ENCODE measurements around the gene CDK6.

The CDK6 gene

GRCh38 chr7:92720604-92721350 lies 115.6 kb downstream of the CDK6 start:
- no peak overlapping the region for H3K4me2 ChIP-seq (ENCODE audit: low read length)
- H3K4me3 ChIP-seq (ENCODE audit: low read length) = no peak overlapping the region
- no peak overlapping the region for H3K9ac ChIP-seq (ENCODE audit: low read length)
- H3K9me3 ChIP-seq (ENCODE audit: insufficient read depth, low read length) = no peaks in the 10 kb centered on the region
- H3K27ac ChIP-seq (ENCODE audit: low read length) = no peak overlapping the region
- TF ChIP-seq EZH2phosphoT487 (IDR thresholded peaks at IDR 0.05; ENCODE audit: low read depth) = no peak
- TF ChIP-seq CTCF (IDR thresholded peaks at IDR 0.05; ENCODE audit: low read depth, low read length) = no peak
- H3K36me3 ChIP-seq (replicated peaks; ENCODE audit: low read depth, low read length) = peaks cover 15% of the 10 kb centered on the region
- H3K79me2 ChIP-seq (ENCODE audit: low read length) = peaks cover 10% of the 10 kb centered on the region
- H4K20me1 ChIP-seq (ENCODE audit: insufficient read depth, low read length) = peaks cover 26% of the 10 kb centered on the region
- peaks cover 22% of the 10 kb centered on the region for H3K4me1 ChIP-seq (ENCODE audit: low read length)
- no peak overlapping the region for H2AFZ ChIP-seq (ENCODE audit: low read depth, low read length)
- H3K27me3 ChIP-seq (ENCODE audit: low read depth, low read length) = no peaks in the 10 kb centered on the region

GRCh38 chr7:92717993-92718716 lies 118.2 kb downstream of the CDK6 start:
- H3K27me3 ChIP-seq (ENCODE audit: low read depth, low read length) = no peaks in the 10 kb centered on the region
- peak overlapping the region; percentile 34 for H3K4me2 ChIP-seq (ENCODE audit: low read length)
- peaks cover 22% of the 10 kb centered on the region for H3K4me1 ChIP-seq (ENCODE audit: low read length)
- TF ChIP-seq CTCF (IDR thresholded peaks at IDR 0.05; ENCODE audit: low read depth, low read length) = no peak
- TF ChIP-seq EZH2phosphoT487 (IDR thresholded peaks at IDR 0.05; ENCODE audit: low read depth) = no peak
- no peak overlapping the region for H3K9ac ChIP-seq (ENCODE audit: low read length)
- H4K20me1 ChIP-seq (ENCODE audit: insufficient read depth, low read length) = peaks cover 26% of the 10 kb centered on the region
- no peaks in the 10 kb centered on the region for H3K36me3 ChIP-seq (replicated peaks; ENCODE audit: low read depth, low read length)
- no peak overlapping the region for H3K27ac ChIP-seq (ENCODE audit: low read length)
- peaks cover 10% of the 10 kb centered on the region for H3K79me2 ChIP-seq (ENCODE audit: low read length)
- no peak overlapping the region for H3K4me3 ChIP-seq (ENCODE audit: low read length)
- no peaks in the 10 kb centered on the region for H3K9me3 ChIP-seq (ENCODE audit: insufficient read depth, low read length)
- no peak overlapping the region for H2AFZ ChIP-seq (ENCODE audit: low read depth, low read length)

- peak overlapping the region; percentile 34 for H3K4me2 ChIP-seq (ENCODE audit: low read length)
- H2AFZ ChIP-seq (ENCODE audit: low read depth, low read length) = no peak overlapping the region
- H3K9ac ChIP-seq (ENCODE audit: low read length) = no peak overlapping the region
- H3K27me3 ChIP-seq (ENCODE audit: low read depth, low read length) = no peaks in the 10 kb centered on the region
- no peak overlapping the region for H3K4me3 ChIP-seq (ENCODE audit: low read length)
- H3K79me2 ChIP-seq (ENCODE audit: low read length) = peaks cover 10% of the 10 kb centered on the region
- no peak for TF ChIP-seq CTCF (IDR thresholded peaks at IDR 0.05; ENCODE audit: low read depth, low read length)
- no peak for TF ChIP-seq EZH2phosphoT487 (IDR thresholded peaks at IDR 0.05; ENCODE audit: low read depth)
- H4K20me1 ChIP-seq (ENCODE audit: insufficient read depth, low read length) = peaks cover 22% of the 10 kb centered on the region
- no peaks in the 10 kb centered on the region for H3K36me3 ChIP-seq (replicated peaks; ENCODE audit: low read depth, low read length)
- H3K4me1 ChIP-seq (ENCODE audit: low read length) = peaks cover 17% of the 10 kb centered on the region
- H3K9me3 ChIP-seq (ENCODE audit: insufficient read depth, low read length) = no peaks in the 10 kb centered on the region
- no peak overlapping the region for H3K27ac ChIP-seq (ENCODE audit: low read length)
Measured at GRCh38 chr7:92717623-92717992, 118.8 kb downstream of the CDK6 start.

- Histone ChIP-seq H4K20me1 (ENCODE audit: insufficient read depth, low read length) (peaks cover 17% of the 10 kb centered on the region), H3K27me3 (ENCODE audit: low read depth, low read length) (no peaks in the 10 kb centered on the region), H3K27ac (ENCODE audit: low read length) (no peak overlapping the region), H3K9me3 (ENCODE audit: insufficient read depth, low read length) (no peaks in the 10 kb centered on the region), H3K79me2 (ENCODE audit: low read length) (peaks cover 10% of the 10 kb centered on the region), H3K4me2 (ENCODE audit: low read length) (no peak overlapping the region), H2AFZ (ENCODE audit: low read depth, low read length) (no peak overlapping the region), H3K4me1 (ENCODE audit: low read length) (peaks cover 14% of the 10 kb centered on the region), H3K4me3 (ENCODE audit: low read length) (no peak overlapping the region), H3K36me3 (replicated peaks; ENCODE audit: low read depth, low read length) (no peaks in the 10 kb centered on the region), H3K9ac (ENCODE audit: low read length) (no peak overlapping the region)
- TF ChIP-seq EZH2phosphoT487 (IDR thresholded peaks at IDR 0.05; ENCODE audit: low read depth) (no peak), CTCF (IDR thresholded peaks at IDR 0.05; ENCODE audit: low read depth, low read length) (no peak)
Measured at GRCh38 chr7:92716825-92717580, 119.4 kb downstream of the CDK6 start.

Measured in OCI-LY3 (cell line).